GM12878 (cell line): ENCODE measurements around the gene CEACAM21. TPM values are rescaled to one million over a fixed set of nuclear protein-coding genes. Genes with fewer than 3 reads are reported as not detected.

Experiments
- ATAC-seq: fragments of 200-7000 bp; cut with Tn5 transposase; 3 replicates; pipeline ENCODE4 v1.9.1; 2020; ENCODE audit warnings: mild to moderate bottlenecking, moderate library complexity
- BruUV-seq: library from RNA; stranded (reverse); fragments of 400-500 nt; replicated peaks from 2 replicates; lab custom pipeline; 2021; lab: Mats Ljungman, UMichigan
- CTCF ChIA-PET: fragments of 300-600 bp; sonication (Branson Sonifier 250); formaldehyde crosslinking; extraction: SDS; loops from one replicate; lab custom pipeline; 2021; ENCODE audit warnings: inconsistent platforms; lab: Yijun Ruan, JAX
- POLR2A ChIA-PET: fragments of 350-600 bp; formaldehyde crosslinking; extraction: SDS; loops from one replicate; lab custom pipeline; 2021; ENCODE audit warnings: inconsistent platforms; lab: Charles Lee
- RAD21 ChIA-PET: fragments of 300-600 bp; sonication (Branson Sonifier 250); formaldehyde crosslinking; loops from one replicate; lab custom pipeline; 2023; ENCODE audit warnings: antibody characterized with exemption; ENCODE audit not compliant: unreplicated experiment; lab: Charles Lee
- SMC1A ChIA-PET: fragments of 300-600 bp; sonication (Branson Sonifier 250); formaldehyde crosslinking; loops from one replicate; lab custom pipeline; 2023; ENCODE audit not compliant: unreplicated experiment, uncharacterized antibody; lab: Charles Lee
- DNase-seq: peaks from one replicate; pipeline ENCODE4 v3.0.0-alpha.2; 2011; ENCODE audit warnings: low read depth, low spot score
- FAIRE-seq: peaks from 3 replicates; lab custom pipeline; 2011; peaks lifted over from hg19 to GRCh38; lab: Jason Lieb, UNC
- H2AFZ ChIP-seq: 2 replicates; pipeline ENCODE4 v1.6.0; 2011; ENCODE audit warnings: low read depth, low read length, control low read depth; ENCODE audit not compliant: control insufficient read depth
- H3K27ac ChIP-seq: 2 replicates; pipeline ENCODE4 v1.5.1; 2011; ENCODE audit warnings: control low read depth; ENCODE audit not compliant: control insufficient read depth, insufficient read depth
- H3K27me3 ChIP-seq, 2 experiments: replicated peaks in 1 of 2; 2 replicates each; pipeline versions ENCODE4 v1.6.0 to v1.6.1; 2011; ENCODE audit warnings: low read length in 1 of 2; ENCODE audit not compliant: control insufficient read depth in 2 of 2, insufficient read depth in 2 of 2
- H3K36me3 ChIP-seq, 2 experiments: 2 replicates each; pipeline ENCODE4 v1.5.1; 2011; ENCODE audit warnings: low read length in 1 of 2; ENCODE audit not compliant: control insufficient read depth in 2 of 2, insufficient read depth in 2 of 2
- H3K4me1 ChIP-seq: 2 replicates; pipeline ENCODE4 v1.6.1; 2011; ENCODE audit warnings: mild to moderate bottlenecking, low read length, moderate library complexity, mixed read lengths; ENCODE audit not compliant: control insufficient read depth, insufficient read depth
- H3K4me2 ChIP-seq: 2 replicates; pipeline ENCODE4 v1.6.0; 2011; ENCODE audit warnings: control low read depth; ENCODE audit not compliant: control insufficient read depth, insufficient read depth
- H3K4me3 ChIP-seq: fragments of 200-600 bp; sonication (generic); 2 replicates; pipeline ENCODE4 v1.5.1; 2016
- H3K79me2 ChIP-seq: 2 replicates; pipeline ENCODE4 v1.6.0; 2011; ENCODE audit warnings: low read length; ENCODE audit not compliant: control insufficient read depth, insufficient read depth
- H3K9ac ChIP-seq: 2 replicates; pipeline ENCODE4 v1.8.0; 2011; ENCODE audit warnings: low read length, control low read depth, mixed read lengths; ENCODE audit not compliant: control insufficient read depth, insufficient read depth
- H3K9me3 ChIP-seq: replicated peaks from 3 replicates; pipeline ENCODE4 v1.5.1; 2011; ENCODE audit warnings: mild to moderate bottlenecking, low read length; ENCODE audit not compliant: control insufficient read depth, insufficient read depth
- H4K20me1 ChIP-seq: 2 replicates; pipeline ENCODE4 v1.6.0; 2011; ENCODE audit not compliant: control insufficient read depth, insufficient read depth
- BCL11A ChIP-seq: IDR thresholded peaks from 2 replicates; pipeline ENCODE4 v1.6.1; 2011; ENCODE audit warnings: low read depth, low read length
- MEF2A ChIP-seq: IDR thresholded peaks from 2 replicates; pipeline ENCODE4 v1.6.1; 2011; ENCODE audit warnings: low read depth, mild to moderate bottlenecking, low read length, moderate library complexity; ENCODE audit not compliant: insufficient read depth
- NBN ChIP-seq: fragments of 450-650 bp; IDR thresholded peaks from 2 replicates; pipeline ENCODE4 v1.6.1; 2016
- STAT1 ChIP-seq: fragments of 450-650 bp; conservative IDR thresholded peaks from 2 replicates; pipeline ENCODE4 v1.6.1; 2014; ENCODE audit warnings: antibody characterized with exemption, mild to moderate bottlenecking
- TCF12 ChIP-seq: IDR thresholded peaks from 2 replicates; pipeline ENCODE4 v1.6.1; 2011; ENCODE audit warnings: low read depth, mild to moderate bottlenecking, low read length
- ZBTB11 ChIP-seq: fragments of 450-650 bp; formaldehyde crosslinking; IDR thresholded peaks from 2 replicates; pipeline ENCODE4 v1.5.0; 2022; ENCODE audit warnings: mild to moderate bottlenecking, missing genetic modification characterization
- ZNF24 ChIP-seq: fragments of 450-650 bp; IDR thresholded peaks from 2 replicates; pipeline ENCODE4 v1.6.1; 2017; ENCODE audit warnings: antibody characterized with exemption, mild to moderate bottlenecking
- ZNF622 ChIP-seq: fragments of 450-650 bp; IDR thresholded peaks from 2 replicates; pipeline ENCODE4 v1.6.1; 2017; ENCODE audit warnings: mild to moderate bottlenecking, inconsistent platforms
- ZZZ3 ChIP-seq: IDR thresholded peaks from 2 replicates; pipeline ENCODE4 v1.6.1; 2011; ENCODE audit warnings: low read depth; ENCODE audit not compliant: control insufficient read depth, insufficient read length
- WGBS: methylation state at CpG from one replicate; pipeline ENCODE4 v1.1.6; 2016; ENCODE audit warnings: low lambda C conversion rate; ENCODE audit not compliant: insufficient replicate concordance, insufficient coverage; ENCODE audit errors: missing lambda C conversion rate; 5-methylcytosine and 5-hydroxymethylcytosine counted together
- in situ Hi-C: fragments of 300-500 bp; cut with MboI; formaldehyde crosslinking; loops from 9 replicates; pipeline ENCODE4 v1.14.3; 2018; ENCODE audit warnings: mixed read lengths
- intact Hi-C: fragments of 100-400 bp; cut with micrococcal nuclease; formaldehyde crosslinking; loops from one replicate; pipeline ENCODE4 v1.14.2; 2022; ENCODE audit not compliant: unreplicated experiment
- polyA plus RNA-seq, 11 experiments: library from polyadenylated mRNA; depleted of rRNA in 4 of 11; unstranded in 6 of 11; stranded (reverse) in 5 of 11; fragments of >200 nt; fragmentation: Nextera tagmentation in 4 of 11; fragmentation: Illumina TruSeq in 1 of 11; extraction: Ambion mirVana in 4 of 11; extraction: Trizol in 1 of 11; gene quantifications; 1 replicate in 1 of 11; 2 replicates in 10 of 11; pipeline versions ENCODE4 v1.2.1 to v1.2.3, GENCODE V29; 2011 to 2016; ENCODE audit warnings: inconsistent platforms in 2 of 11, missing spikeins in 2 of 11, low read depth in 1 of 11
- total RNA-seq, 4 experiments: library from RNA; depleted of rRNA in 3 of 4; stranded (reverse); fragments of >200 nt in 3 of 4; fragmentation: Illumina TruSeq in 1 of 4; extraction: Trizol in 1 of 4; gene quantifications; 2 replicates each; pipeline versions ENCODE4 v1.2.1 to v1.2.3, GENCODE V29; 2013 to 2021
- TF ChIP-seq, protein P1 (sequence below): fragments of 450-650 bp; IDR thresholded peaks from 2 replicates; pipeline ENCODE4 v1.6.1; 2017; ENCODE audit warnings: antibody characterized with exemption, mild to moderate bottlenecking, moderate library complexity
- TF ChIP-seq, protein P2 (sequence below): fragments of 450-650 bp; IDR thresholded peaks from 2 replicates; pipeline ENCODE4 v1.6.1; 2016; ENCODE audit warnings: mild to moderate bottlenecking

CEACAM21 gene
- total and polyA plus RNA-seq, 10 of the 15 experiments (the other 5 are each of a cell fraction or from before 2014, with no cell fraction given): 0.87 to 13.6 (median 8.1) TPM

- TF ChIP-seq, protein P1, sequence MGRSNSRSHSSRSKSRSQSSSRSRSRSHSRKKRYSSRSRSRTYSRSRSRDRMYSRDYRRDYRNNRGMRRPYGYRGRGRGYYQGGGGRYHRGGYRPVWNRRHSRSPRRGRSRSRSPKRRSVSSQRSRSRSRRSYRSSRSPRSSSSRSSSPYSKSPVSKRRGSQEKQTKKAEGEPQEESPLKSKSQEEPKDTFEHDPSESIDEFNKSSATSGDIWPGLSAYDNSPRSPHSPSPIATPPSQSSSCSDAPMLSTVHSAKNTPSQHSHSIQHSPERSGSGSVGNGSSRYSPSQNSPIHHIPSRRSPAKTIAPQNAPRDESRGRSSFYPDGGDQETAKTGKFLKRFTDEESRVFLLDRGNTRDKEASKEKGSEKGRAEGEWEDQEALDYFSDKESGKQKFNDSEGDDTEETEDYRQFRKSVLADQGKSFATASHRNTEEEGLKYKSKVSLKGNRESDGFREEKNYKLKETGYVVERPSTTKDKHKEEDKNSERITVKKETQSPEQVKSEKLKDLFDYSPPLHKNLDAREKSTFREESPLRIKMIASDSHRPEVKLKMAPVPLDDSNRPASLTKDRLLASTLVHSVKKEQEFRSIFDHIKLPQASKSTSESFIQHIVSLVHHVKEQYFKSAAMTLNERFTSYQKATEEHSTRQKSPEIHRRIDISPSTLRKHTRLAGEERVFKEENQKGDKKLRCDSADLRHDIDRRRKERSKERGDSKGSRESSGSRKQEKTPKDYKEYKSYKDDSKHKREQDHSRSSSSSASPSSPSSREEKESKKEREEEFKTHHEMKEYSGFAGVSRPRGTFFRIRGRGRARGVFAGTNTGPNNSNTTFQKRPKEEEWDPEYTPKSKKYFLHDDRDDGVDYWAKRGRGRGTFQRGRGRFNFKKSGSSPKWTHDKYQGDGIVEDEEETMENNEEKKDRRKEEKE: no peak
- no peak for TF ChIP-seq BCL11A
- TF ChIP-seq STAT1: no peak
- TF ChIP-seq, protein P2, sequence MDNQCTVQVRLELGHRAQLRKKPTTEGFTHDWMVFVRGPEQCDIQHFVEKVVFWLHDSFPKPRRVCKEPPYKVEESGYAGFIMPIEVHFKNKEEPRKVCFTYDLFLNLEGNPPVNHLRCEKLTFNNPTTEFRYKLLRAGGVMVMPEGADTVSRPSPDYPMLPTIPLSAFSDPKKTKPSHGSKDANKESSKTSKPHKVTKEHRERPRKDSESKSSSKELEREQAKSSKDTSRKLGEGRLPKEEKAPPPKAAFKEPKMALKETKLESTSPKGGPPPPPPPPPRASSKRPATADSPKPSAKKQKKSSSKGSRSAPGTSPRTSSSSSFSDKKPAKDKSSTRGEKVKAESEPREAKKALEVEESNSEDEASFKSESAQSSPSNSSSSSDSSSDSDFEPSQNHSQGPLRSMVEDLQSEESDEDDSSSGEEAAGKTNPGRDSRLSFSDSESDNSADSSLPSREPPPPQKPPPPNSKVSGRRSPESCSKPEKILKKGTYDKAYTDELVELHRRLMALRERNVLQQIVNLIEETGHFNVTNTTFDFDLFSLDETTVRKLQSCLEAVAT: no peak
- TF ChIP-seq MEF2A: no peak
Observed at GRCh38 chr19:41547569-41547968, 28.4 kb upstream of the CEACAM21 start (continued).

DNA sequence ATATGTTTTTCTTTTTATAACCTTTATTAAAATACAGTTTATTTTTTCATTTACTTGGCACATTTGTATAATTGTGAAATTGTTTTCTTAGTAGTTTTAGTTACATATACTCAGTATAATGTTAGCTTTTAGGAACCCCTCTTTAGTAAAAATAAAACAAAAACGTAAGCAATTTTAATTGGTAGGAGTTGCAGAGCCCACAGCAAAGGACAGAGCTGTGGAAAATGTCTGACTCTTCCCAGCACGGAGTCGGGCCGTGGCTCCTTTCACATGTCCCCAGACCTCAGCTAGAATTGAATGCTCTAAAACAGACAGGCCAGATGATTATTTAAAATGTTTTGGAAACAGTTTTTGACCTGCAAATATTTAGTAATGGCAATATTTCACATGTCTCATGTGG, 27.9 kb upstream of the CEACAM21 start:
- FAIRE-seq (no peak), ATAC-seq (no peak), DNase-seq (no peak)
- in situ Hi-C loops: no loop called here
- no peaks in the 10 kb centered on the region for H3K9me3 ChIP-seq
- H3K4me2 ChIP-seq: no peak overlapping the region; the same call in 1 of the 2 replicates
- peaks cover 26% of the 10 kb centered on the region for H3K4me1 ChIP-seq
- no TSS peak for BruUV-seq
- no peaks in the 10 kb centered on the region for H3K27me3 ChIP-seq
- no peak overlapping the region for H3K9ac ChIP-seq
- H3K27ac ChIP-seq: no peak overlapping the region; the same call in 1 of the 2 replicates
- ChIA-PET RAD21 (interaction anchor here (1.2 to 1.8 kb wide), 5 partner anchors 9 to 100 kb away, joined by 3 to 10 read pairs (median 4); no protein-coding TSS in a partner anchor), CTCF (interaction anchor here (0.6 to 15.8 kb wide), 4 partner anchors 14 to 451 kb away, joined by 3 to 549 read pairs (median 8); no protein-coding TSS in a partner anchor), POLR2A (interaction anchor here (1.0 to 4.2 kb wide), 3 partner anchors 12 to 119 kb away, joined by 3 to 14 read pairs (median 3); no protein-coding TSS in a partner anchor), SMC1A (interaction anchor here (0.8 to 17.5 kb wide), 6 partner anchors 9 to 99 kb away, joined by 3 to 305 read pairs (median 5); no protein-coding TSS in a partner anchor)
- H4K20me1 ChIP-seq: no peaks in the 10 kb centered on the region
- no peaks in the 10 kb centered on the region for H3K36me3 ChIP-seq
- peaks cover 40% of the 10 kb centered on the region for H3K79me2 ChIP-seq
- TF ChIP-seq ZBTB11 (no peak), TCF12 (no peak), ZNF622 (no peak), ZZZ3 (no peak), ZNF24 (no peak), NBN (no peak)
- no peak overlapping the region for H3K4me3 ChIP-seq
- intact Hi-C loops: no loop called here
- H2AFZ ChIP-seq: no peak overlapping the region
- 86% methylated on average over 4 of the region's 4 CpGs for WGBS
